Caco-2 (cell line): ENCODE data around the gene UGT1A6. TPM values are rescaled to one million over a fixed set of nuclear protein-coding genes. Genes with fewer than 3 reads are reported as not detected.

ENCODE experiments used
- BruUV-seq: library from RNA; stranded (reverse); fragments of 400-500 nt; replicated peaks from 2 replicates; lab custom pipeline; 2021; lab: Mats Ljungman, UMichigan
- CTCF ChIA-PET: fragments of 300-600 bp; sonication (Branson Sonifier 250); formaldehyde crosslinking; loops from one replicate; lab custom pipeline; 2022; ENCODE audit warnings: antibody characterized with exemption; lab: Charles Lee
- POLR2A ChIA-PET: fragments of 300-600 bp; sonication (Branson Sonifier 250); formaldehyde crosslinking; loops from one replicate; lab custom pipeline; 2022; ENCODE audit warnings: antibody characterized with exemption; lab: Charles Lee
- DNase-seq, 2 experiments: peaks; one replicate each; pipeline versions ENCODE4 v3.0.0 to v3.0.0-alpha.2; 2020 to 2022
- H3K27me3 ChIP-seq: replicated peaks from 2 replicates; pipeline ENCODE4 v1.6.0; 2011; ENCODE audit warnings: low read length; ENCODE audit not compliant: control insufficient read depth, insufficient read depth
- H3K36me3 ChIP-seq: 2 replicates; pipeline ENCODE4 v1.5.1; 2011; ENCODE audit warnings: low read length; ENCODE audit not compliant: control insufficient read depth, insufficient read depth
- H3K4me1 ChIP-seq: fragments of 250-450 bp; sonication (Bioruptor Pico); 2 replicates; pipeline ENCODE4 v1.5.1; 2020; ENCODE audit warnings: mild to moderate bottlenecking
- H3K4me3 ChIP-seq: 2 replicates; pipeline ENCODE4 v1.5.1; 2011; ENCODE audit warnings: low read depth, mild to moderate bottlenecking, control low read depth, low read length
- H3K9me3 ChIP-seq: fragments of 250-450 bp; sonication (Bioruptor Pico); 2 replicates; pipeline ENCODE4 v1.5.1; 2020; ENCODE audit warnings: mild to moderate bottlenecking, moderate library complexity
- H3K27ac Mint-ChIP-seq: one replicate; pipeline ENCODE4 v1.8.0; 2022; ENCODE audit warnings: mixed read lengths; ENCODE audit not compliant: unreplicated experiment
- H3K27me3 Mint-ChIP-seq: one replicate; pipeline ENCODE4 v1.8.0; 2022; ENCODE audit warnings: mixed read lengths; ENCODE audit not compliant: insufficient read depth, unreplicated experiment
- H3K36me3 Mint-ChIP-seq: one replicate; pipeline ENCODE4 v1.8.0; 2022; ENCODE audit warnings: mild to moderate bottlenecking, mixed read lengths; ENCODE audit not compliant: insufficient read depth, unreplicated experiment
- H3K4me1 Mint-ChIP-seq: one replicate; pipeline ENCODE4 v1.8.0; 2022; ENCODE audit warnings: low read depth, mixed read lengths; ENCODE audit not compliant: unreplicated experiment
- H3K4me3 Mint-ChIP-seq: one replicate; pipeline ENCODE4 v1.8.0; 2022; ENCODE audit warnings: mild to moderate bottlenecking, moderate library complexity, mixed read lengths; ENCODE audit not compliant: unreplicated experiment
- H3K9me3 Mint-ChIP-seq: one replicate; pipeline ENCODE4 v1.8.0; 2022; ENCODE audit warnings: mixed read lengths; ENCODE audit not compliant: unreplicated experiment
- intact Hi-C: fragments of 100-400 bp; cut with micrococcal nuclease; formaldehyde crosslinking; loops from one replicate; pipeline ENCODE4 v1.10.0; 2022; ENCODE audit not compliant: unreplicated experiment
- total RNA-seq: library from RNA; stranded (reverse); gene quantifications from 2 replicates; pipeline ENCODE4 v1.2.3, GENCODE V29; 2022
- TF ChIP-seq, protein P1 (sequence below), 2 experiments: fragments of 200-600 bp in 1 of 2; IDR thresholded peaks; 1 replicate in 1 of 2; 2 replicates in 1 of 2; pipeline versions ENCODE4 v1.5.1 to v1.8.0; 2011 to 2022; ENCODE audit warnings: antibody characterized with exemption in 1 of 2, control low read depth in 1 of 2, inconsistent platforms in 1 of 2, low read depth in 1 of 2, low read length in 1 of 2, mild to moderate bottlenecking in 1 of 2, moderate library complexity in 1 of 2; ENCODE audit not compliant: insufficient read depth in 1 of 2, severe bottlenecking in 1 of 2, unreplicated experiment in 1 of 2

The UGT1A6 gene
- total RNA-seq, 1 experiment from 2014 or later = 33.9 TPM

GRCh38 chr2:233764264-233764663, 71.6 kb downstream of the UGT1A6 start:
- BruUV-seq = no TSS peak
- H3K27me3 Mint-ChIP-seq = no peaks in the 10 kb centered on the region
- peaks cover 9% of the 10 kb centered on the region for H3K4me1 Mint-ChIP-seq
- DNase-seq = no peak
- no peak overlapping the region for H3K27ac Mint-ChIP-seq
- H3K4me3 Mint-ChIP-seq = no peak overlapping the region
- Histone ChIP-seq H3K9me3 (no peaks in the 10 kb centered on the region), H3K4me3 (no peak overlapping the region), H3K27me3 (no peaks in the 10 kb centered on the region), H3K36me3 (no peaks in the 10 kb centered on the region), H3K4me1 (no peaks in the 10 kb centered on the region)
- ChIA-PET CTCF (no interaction called here), POLR2A (no interaction called here)
- H3K9me3 Mint-ChIP-seq = no peaks in the 10 kb centered on the region
- peaks cover 12% of the 10 kb centered on the region for H3K36me3 Mint-ChIP-seq
- TF ChIP-seq, protein P1, sequence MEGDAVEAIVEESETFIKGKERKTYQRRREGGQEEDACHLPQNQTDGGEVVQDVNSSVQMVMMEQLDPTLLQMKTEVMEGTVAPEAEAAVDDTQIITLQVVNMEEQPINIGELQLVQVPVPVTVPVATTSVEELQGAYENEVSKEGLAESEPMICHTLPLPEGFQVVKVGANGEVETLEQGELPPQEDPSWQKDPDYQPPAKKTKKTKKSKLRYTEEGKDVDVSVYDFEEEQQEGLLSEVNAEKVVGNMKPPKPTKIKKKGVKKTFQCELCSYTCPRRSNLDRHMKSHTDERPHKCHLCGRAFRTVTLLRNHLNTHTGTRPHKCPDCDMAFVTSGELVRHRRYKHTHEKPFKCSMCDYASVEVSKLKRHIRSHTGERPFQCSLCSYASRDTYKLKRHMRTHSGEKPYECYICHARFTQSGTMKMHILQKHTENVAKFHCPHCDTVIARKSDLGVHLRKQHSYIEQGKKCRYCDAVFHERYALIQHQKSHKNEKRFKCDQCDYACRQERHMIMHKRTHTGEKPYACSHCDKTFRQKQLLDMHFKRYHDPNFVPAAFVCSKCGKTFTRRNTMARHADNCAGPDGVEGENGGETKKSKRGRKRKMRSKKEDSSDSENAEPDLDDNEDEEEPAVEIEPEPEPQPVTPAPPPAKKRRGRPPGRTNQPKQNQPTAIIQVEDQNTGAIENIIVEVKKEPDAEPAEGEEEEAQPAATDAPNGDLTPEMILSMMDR (IDR thresholded peaks at IDR 0.05; ENCODE audit: insufficient read depth in 1 of 2, low read depth in 1 of 2, low read length in 1 of 2, severe bottlenecking in 1 of 2, unreplicated experiment in 1 of 2) = no peak
- intact Hi-C loops = no loop called here

DNA sequence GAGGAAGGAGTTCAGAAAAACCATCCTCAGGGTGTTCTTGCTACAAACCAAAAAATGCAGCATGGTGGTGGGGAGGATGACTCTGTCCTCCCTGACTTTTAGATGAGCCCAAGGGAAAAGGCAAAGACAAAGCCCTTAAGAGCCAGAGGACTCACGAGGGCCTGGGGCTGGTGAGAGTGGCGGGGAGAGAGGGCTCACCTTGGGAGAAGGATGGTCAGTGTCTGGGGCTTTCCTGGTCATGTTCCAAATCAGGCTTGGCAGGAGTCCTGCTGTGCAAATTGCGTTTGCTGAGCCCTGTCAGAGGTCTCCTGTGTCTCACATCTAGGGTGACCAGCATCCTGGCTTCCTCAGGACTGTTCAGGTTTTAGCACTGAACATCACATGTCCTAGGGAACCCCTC, 72.1 kb downstream of the UGT1A6 start:
- Histone ChIP-seq H3K4me3 (no peak overlapping the region), H3K9me3 (no peaks in the 10 kb centered on the region), H3K27me3 (no peaks in the 10 kb centered on the region), H3K36me3 (no peaks in the 10 kb centered on the region), H3K4me1 (no peaks in the 10 kb centered on the region)
- Mint-ChIP-seq H3K9me3 (no peaks in the 10 kb centered on the region), H3K27me3 (no peaks in the 10 kb centered on the region), H3K27ac (no peak overlapping the region), H3K4me1 (peaks cover 9% of the 10 kb centered on the region), H3K4me3 (no peak overlapping the region), H3K36me3 (peaks cover 17% of the 10 kb centered on the region)
- ChIA-PET POLR2A (no interaction called here), CTCF (no interaction called here)
- no peak for DNase-seq
- TF ChIP-seq, protein P1 (IDR thresholded peaks at IDR 0.05; ENCODE audit: insufficient read depth in 1 of 2, low read depth in 1 of 2, low read length in 1 of 2, severe bottlenecking in 1 of 2, unreplicated experiment in 1 of 2) = no peak
- BruUV-seq = no TSS peak
- intact Hi-C loops = no loop called here

- Histone ChIP-seq H3K36me3 (no peaks in the 10 kb centered on the region), H3K27me3 (no peaks in the 10 kb centered on the region), H3K9me3 (no peaks in the 10 kb centered on the region), H3K4me3 (no peak overlapping the region), H3K4me1 (no peaks in the 10 kb centered on the region)
- ChIA-PET CTCF (no interaction called here), POLR2A (no interaction called here)
- no peak overlapping the region for H3K27ac Mint-ChIP-seq
- DNase-seq = no peak
- H3K4me1 Mint-ChIP-seq = peaks cover 9% of the 10 kb centered on the region
- BruUV-seq = no TSS peak
- TF ChIP-seq, protein P1 (IDR thresholded peaks at IDR 0.05; ENCODE audit: insufficient read depth in 1 of 2, low read depth in 1 of 2, low read length in 1 of 2, severe bottlenecking in 1 of 2, unreplicated experiment in 1 of 2) = no peak
- H3K36me3 Mint-ChIP-seq = peaks cover 23% of the 10 kb centered on the region
- no peaks in the 10 kb centered on the region for H3K9me3 Mint-ChIP-seq
- intact Hi-C loops = no loop called here
- H3K4me3 Mint-ChIP-seq = no peak overlapping the region
- no peaks in the 10 kb centered on the region for H3K27me3 Mint-ChIP-seq
Measured at GRCh38 chr2:233766416-233766815, 73.7 kb downstream of the UGT1A6 start.
